ENCODE measurements around the gene HMGXB4. TPM values are rescaled to one million over a fixed set of nuclear protein-coding genes. Genes with fewer than 3 reads are reported as not detected.

HMGXB4 gene, protein sequence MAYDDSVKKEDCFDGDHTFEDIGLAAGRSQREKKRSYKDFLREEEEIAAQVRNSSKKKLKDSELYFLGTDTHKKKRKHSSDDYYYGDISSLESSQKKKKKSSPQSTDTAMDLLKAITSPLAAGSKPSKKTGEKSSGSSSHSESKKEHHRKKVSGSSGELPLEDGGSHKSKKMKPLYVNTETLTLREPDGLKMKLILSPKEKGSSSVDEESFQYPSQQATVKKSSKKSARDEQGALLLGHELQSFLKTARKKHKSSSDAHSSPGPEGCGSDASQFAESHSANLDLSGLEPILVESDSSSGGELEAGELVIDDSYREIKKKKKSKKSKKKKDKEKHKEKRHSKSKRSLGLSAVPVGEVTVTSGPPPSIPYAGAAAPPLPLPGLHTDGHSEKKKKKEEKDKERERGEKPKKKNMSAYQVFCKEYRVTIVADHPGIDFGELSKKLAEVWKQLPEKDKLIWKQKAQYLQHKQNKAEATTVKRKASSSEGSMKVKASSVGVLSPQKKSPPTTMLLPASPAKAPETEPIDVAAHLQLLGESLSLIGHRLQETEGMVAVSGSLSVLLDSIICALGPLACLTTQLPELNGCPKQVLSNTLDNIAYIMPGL
- 23.9 and 32.3 TPM in 2 replicates for total RNA-seq

DNA sequence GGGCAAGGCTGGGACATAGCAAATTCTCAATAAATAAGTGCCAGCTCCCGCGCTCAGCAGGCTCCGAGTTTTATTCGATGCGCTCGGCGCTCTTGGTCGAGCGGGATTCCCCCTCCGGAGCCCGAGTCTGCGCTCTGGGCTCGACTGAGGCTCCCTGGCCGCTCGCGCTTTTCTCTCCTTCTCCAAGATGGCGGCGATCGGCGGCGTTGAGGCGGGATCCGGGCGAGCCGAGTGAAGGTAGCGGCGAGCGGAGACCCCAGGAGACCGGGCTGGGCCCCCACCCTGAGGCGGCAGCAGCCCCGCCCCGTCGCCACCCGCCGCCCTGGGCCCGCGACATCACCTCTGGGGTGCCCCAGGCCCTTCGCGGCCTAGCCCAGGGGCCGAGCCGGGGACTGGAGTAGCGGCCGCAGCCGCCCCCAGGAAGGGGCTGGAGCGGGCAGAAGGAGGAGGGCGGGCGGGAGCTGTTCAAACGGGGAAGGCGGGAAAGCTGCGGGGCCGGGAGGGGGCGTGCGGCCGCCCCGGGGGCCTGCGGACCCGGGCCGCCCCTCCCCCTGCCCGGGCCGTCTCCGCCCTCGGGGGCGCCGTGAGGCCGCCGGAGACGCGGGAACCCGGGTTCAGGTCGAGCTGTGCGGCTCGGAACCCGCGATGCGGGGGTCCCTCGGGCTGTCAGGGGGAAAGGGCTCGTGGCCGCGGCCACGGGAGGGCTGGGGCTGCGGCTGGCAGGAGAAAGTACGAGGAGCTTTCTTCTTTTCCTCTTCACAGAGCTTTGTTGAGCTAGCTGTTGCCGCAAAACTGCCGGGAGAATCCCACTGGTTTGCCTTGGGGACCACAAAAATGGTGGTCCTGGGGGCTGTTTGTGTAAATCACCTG, at the start of gene HMGXB4:
HMGXB4 (plus strand) TSS at position 173 of the 870 bp plus-strand sequence. CDS start 4,898 bp downstream, outside the sequence.

DNA sequence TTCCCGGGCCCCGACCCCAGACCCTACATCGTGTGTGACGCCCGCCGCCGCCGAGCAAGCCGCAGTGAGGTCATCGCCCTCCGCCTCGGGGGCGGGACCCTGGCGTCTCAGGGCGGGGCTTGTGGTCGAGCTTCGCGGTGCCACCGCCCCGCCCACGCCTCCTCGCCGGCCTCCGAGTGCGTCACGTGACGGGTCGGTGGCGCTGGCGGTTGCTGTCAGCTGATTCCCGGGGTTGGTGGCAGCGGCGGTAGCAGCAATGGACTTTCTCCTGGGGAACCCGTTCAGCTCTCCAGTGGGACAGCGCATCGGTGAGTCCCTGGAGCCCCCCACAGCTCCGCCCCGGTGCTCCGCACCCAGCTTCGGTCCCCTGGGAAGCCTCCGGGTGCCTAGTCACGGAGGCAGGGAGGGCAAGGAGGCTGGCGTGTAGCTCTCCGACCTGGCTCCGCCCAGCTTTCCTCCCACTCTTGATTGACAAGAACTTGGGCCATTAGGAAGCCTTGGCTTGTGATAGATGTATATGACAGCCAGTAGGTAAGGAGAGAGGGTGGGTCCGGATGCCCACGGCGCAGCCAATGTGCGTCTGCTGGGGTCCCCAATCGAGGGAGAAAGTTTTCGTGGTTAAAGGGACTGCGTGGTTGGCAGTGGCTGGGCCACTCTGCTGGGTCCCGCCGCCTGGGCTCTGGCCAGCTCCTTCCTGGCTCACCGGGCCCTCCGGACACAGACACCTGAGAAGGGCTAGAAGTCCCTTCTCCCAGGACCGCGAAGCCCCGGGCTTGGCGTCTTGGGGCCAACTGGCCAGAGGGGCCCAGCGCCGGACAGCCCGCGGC, 42.6 kb downstream of the HMGXB4 start, which contains the start of gene TOM1:
TOM1 (plus strand) TSS at position 222 of the 827 bp plus-strand sequence; CDS start at position 257, 35 bp downstream.

Other genes with a start within 250 kb of the HMGXB4 start
- gene ISX, start 191.3 kb upstream of the HMGXB4 start, total RNA-seq: not detected in 2 replicates
- gene TOM1, start 42.4 kb downstream of the HMGXB4 start, total RNA-seq: 29.4 and 43.2 TPM in 2 replicates
- 62.6 and 167 TPM in 2 replicates for gene HMOX1, start 123.6 kb downstream of the HMGXB4 start, total RNA-seq
- gene MCM5, start 142.6 kb downstream of the HMGXB4 start, total RNA-seq: 37.2 and 142 TPM in 2 replicates